ENCODE results near the gene KLC4. TPM values are rescaled to one million over a fixed set of nuclear protein-coding genes. Genes with fewer than 3 reads are reported as not detected.

The KLC4 gene
- total and polyA plus RNA-seq, 9 of the 15 experiments (the other 6 are each of a cell fraction or from before 2014, with no cell fraction given) = 1.7 to 16.2 (median 7.7) TPM

DNA sequence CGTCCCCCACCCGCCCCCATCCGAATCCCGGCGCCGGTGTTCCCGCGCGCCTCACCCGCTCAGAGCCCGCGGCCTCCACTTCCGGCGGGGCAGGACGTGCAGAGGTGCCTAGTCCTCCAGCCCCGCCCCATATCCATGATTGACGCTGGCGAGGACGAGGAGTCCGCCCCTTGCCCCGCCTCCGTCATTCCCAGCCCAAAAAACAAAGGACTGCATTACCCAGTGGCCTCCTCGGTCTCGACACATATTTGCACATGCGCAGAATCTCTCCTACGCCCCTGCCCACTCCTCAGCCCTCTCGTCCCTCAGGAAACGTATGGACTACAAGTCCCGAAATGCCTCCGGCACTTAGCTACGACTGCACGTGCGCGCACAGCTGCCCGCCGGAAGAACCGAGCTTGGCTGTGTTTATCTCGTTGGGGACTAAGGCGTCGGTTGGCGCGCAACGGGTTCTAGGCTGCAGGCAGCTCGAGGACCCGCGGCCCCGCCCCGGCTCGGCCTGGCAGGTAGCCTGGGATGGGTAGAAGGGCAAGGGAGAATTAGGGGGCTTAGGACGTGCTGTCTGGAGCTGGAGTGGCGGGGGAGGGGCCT is 45.5 kb upstream of the KLC4 start, which contains the start of the genes KLHDC3 and MEA1 (continued):
- TF ChIP-seq, protein P1, sequence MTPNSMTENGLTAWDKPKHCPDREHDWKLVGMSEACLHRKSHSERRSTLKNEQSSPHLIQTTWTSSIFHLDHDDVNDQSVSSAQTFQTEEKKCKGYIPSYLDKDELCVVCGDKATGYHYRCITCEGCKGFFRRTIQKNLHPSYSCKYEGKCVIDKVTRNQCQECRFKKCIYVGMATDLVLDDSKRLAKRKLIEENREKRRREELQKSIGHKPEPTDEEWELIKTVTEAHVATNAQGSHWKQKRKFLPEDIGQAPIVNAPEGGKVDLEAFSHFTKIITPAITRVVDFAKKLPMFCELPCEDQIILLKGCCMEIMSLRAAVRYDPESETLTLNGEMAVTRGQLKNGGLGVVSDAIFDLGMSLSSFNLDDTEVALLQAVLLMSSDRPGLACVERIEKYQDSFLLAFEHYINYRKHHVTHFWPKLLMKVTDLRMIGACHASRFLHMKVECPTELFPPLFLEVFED (CRISPR knock-in tag; conservative IDR thresholded peaks at IDR 0.05) = no peak
- TF ChIP-seq, protein P2, sequence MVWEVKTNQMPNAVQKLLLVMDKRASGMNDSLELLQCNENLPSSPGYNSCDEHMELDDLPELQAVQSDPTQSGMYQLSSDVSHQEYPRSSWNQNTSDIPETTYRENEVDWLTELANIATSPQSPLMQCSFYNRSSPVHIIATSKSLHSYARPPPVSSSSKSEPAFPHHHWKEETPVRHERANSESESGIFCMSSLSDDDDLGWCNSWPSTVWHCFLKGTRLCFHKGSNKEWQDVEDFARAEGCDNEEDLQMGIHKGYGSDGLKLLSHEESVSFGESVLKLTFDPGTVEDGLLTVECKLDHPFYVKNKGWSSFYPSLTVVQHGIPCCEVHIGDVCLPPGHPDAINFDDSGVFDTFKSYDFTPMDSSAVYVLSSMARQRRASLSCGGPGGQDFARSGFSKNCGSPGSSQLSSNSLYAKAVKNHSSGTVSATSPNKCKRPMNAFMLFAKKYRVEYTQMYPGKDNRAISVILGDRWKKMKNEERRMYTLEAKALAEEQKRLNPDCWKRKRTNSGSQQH (CRISPR knock-in tag; IDR thresholded peaks at IDR 0.05) = no peak
- TF ChIP-seq POLR2G (IDR thresholded peaks at IDR 0.05; ENCODE audit: low read depth, low read length) (peak; percentile 91), TFAM (CRISPR knock-in tag; conservative IDR thresholded peaks at IDR 0.05) (no peak), ZNF175 (CRISPR knock-in tag; IDR thresholded peaks at IDR 0.05; ENCODE audit: low read depth) (no peak), NFIX (CRISPR knock-in tag; IDR thresholded peaks at IDR 0.05; ENCODE audit: low read depth) (no peak), FUS (optimal IDR thresholded peaks at IDR 0.05; ENCODE audit: low read depth, low read length) (no peak), NFIC (IDR thresholded peaks at IDR 0.05) (peak; percentile 69), ZNF197 (CRISPR knock-in tag; IDR thresholded peaks at IDR 0.05; ENCODE audit: low read depth) (no peak; the same call in 1 of the 2 replicates), ZNF696 (CRISPR knock-in tag; conservative IDR thresholded peaks at IDR 0.05) (no peak), ZNF77 (CRISPR knock-in tag; IDR thresholded peaks at IDR 0.05) (no peak), KDM5B (IDR thresholded peaks at IDR 0.05; ENCODE audit: insufficient replicate concordance, low read depth, low read length) (peak; percentile 58)
- TF ChIP-seq, protein P3, sequence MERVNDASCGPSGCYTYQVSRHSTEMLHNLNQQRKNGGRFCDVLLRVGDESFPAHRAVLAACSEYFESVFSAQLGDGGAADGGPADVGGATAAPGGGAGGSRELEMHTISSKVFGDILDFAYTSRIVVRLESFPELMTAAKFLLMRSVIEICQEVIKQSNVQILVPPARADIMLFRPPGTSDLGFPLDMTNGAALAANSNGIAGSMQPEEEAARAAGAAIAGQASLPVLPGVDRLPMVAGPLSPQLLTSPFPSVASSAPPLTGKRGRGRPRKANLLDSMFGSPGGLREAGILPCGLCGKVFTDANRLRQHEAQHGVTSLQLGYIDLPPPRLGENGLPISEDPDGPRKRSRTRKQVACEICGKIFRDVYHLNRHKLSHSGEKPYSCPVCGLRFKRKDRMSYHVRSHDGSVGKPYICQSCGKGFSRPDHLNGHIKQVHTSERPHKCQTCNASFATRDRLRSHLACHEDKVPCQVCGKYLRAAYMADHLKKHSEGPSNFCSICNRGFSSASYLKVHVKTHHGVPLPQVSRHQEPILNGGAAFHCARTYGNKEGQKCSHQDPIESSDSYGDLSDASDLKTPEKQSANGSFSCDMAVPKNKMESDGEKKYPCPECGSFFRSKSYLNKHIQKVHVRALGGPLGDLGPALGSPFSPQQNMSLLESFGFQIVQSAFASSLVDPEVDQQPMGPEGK (CRISPR knock-in tag; IDR thresholded peaks at IDR 0.05; ENCODE audit: borderline replicate concordance) = no peak
- TF ChIP-seq, protein P4, sequence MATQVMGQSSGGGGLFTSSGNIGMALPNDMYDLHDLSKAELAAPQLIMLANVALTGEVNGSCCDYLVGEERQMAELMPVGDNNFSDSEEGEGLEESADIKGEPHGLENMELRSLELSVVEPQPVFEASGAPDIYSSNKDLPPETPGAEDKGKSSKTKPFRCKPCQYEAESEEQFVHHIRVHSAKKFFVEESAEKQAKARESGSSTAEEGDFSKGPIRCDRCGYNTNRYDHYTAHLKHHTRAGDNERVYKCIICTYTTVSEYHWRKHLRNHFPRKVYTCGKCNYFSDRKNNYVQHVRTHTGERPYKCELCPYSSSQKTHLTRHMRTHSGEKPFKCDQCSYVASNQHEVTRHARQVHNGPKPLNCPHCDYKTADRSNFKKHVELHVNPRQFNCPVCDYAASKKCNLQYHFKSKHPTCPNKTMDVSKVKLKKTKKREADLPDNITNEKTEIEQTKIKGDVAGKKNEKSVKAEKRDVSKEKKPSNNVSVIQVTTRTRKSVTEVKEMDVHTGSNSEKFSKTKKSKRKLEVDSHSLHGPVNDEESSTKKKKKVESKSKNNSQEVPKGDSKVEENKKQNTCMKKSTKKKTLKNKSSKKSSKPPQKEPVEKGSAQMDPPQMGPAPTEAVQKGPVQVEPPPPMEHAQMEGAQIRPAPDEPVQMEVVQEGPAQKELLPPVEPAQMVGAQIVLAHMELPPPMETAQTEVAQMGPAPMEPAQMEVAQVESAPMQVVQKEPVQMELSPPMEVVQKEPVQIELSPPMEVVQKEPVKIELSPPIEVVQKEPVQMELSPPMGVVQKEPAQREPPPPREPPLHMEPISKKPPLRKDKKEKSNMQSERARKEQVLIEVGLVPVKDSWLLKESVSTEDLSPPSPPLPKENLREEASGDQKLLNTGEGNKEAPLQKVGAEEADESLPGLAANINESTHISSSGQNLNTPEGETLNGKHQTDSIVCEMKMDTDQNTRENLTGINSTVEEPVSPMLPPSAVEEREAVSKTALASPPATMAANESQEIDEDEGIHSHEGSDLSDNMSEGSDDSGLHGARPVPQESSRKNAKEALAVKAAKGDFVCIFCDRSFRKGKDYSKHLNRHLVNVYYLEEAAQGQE (IDR thresholded peaks at IDR 0.05; ENCODE audit: borderline replicate concordance) = no peak
- TF ChIP-seq, protein P4 (CRISPR knock-in tag; IDR thresholded peaks at IDR 0.05; ENCODE audit: low read depth) = no peak
